ENCODE results near the gene HFM1. TPM values are rescaled to one million over a fixed set of nuclear protein-coding genes. Genes with fewer than 3 reads are reported as not detected.

HFM1 gene
- total RNA-seq, 1 donor from 2014 or later: 0.32 TPM

DNA sequence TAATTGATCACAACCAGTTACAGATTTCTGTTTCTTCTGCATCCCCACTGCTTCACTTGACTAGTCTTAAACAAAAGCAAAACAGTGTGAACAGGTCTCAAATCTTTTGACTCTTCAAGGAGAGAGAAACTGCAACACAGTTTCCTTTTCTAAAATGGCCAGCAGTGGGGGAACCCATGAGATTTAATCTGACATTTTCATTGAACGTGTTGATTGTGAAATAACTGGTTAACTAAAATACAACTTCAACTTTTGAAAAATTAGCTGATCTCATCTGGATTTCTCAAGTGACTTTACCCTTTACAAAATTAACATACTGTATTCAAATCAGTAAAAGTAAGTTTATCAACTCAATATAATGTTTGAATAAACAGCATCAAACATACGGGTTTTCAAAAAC lies 143.0 kb downstream of the HFM1 start:
- H3K9me3 ChIP-seq: no peaks in the 10 kb centered on the region
- H3K27ac ChIP-seq: no peak overlapping the region
- intact Hi-C loops (cut with DNase I): no loop called here
- DNase-seq (ENCODE audit: low spot score in 2 of 2): no peak
- no peak overlapping the region for H3K4me3 ChIP-seq
- TF ChIP-seq, protein P1, sequence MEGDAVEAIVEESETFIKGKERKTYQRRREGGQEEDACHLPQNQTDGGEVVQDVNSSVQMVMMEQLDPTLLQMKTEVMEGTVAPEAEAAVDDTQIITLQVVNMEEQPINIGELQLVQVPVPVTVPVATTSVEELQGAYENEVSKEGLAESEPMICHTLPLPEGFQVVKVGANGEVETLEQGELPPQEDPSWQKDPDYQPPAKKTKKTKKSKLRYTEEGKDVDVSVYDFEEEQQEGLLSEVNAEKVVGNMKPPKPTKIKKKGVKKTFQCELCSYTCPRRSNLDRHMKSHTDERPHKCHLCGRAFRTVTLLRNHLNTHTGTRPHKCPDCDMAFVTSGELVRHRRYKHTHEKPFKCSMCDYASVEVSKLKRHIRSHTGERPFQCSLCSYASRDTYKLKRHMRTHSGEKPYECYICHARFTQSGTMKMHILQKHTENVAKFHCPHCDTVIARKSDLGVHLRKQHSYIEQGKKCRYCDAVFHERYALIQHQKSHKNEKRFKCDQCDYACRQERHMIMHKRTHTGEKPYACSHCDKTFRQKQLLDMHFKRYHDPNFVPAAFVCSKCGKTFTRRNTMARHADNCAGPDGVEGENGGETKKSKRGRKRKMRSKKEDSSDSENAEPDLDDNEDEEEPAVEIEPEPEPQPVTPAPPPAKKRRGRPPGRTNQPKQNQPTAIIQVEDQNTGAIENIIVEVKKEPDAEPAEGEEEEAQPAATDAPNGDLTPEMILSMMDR (IDR thresholded peaks at IDR 0.05): no peak
- H3K4me1 ChIP-seq: no peaks in the 10 kb centered on the region
- H3K36me3 ChIP-seq: no peaks in the 10 kb centered on the region
- H3K27me3 ChIP-seq: no peaks in the 10 kb centered on the region

DNA sequence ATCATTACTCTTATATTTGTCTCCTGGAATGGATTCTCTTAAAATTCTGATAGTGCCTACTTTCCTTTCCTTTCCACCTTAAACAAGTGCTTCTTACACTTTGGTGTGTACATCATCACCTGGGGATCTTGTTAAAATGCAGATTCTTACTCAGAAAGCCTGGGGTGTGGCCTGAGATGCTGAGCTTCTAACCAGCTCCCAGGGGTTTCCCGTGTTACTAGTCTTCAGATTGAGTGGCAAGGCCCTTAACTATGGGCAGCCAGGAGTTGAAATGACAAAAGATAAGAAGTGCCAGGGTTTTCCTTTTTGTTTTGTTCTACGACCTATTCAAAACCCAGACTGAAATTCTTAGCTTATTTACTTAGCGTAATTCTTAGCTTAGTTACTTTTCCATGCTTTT lies 159.2 kb downstream of the HFM1 start:
- TF ChIP-seq, protein P1 (IDR thresholded peaks at IDR 0.05): no peak
- H3K4me3 ChIP-seq: no peak overlapping the region
- intact Hi-C loops (cut with DNase I): no loop called here
- no peaks in the 10 kb centered on the region for H3K27me3 ChIP-seq
- H3K27ac ChIP-seq: no peak overlapping the region
- H3K4me1 ChIP-seq: no peaks in the 10 kb centered on the region
- no peaks in the 10 kb centered on the region for H3K36me3 ChIP-seq
- no peaks in the 10 kb centered on the region for H3K9me3 ChIP-seq
- DNase-seq (ENCODE audit: low spot score in 2 of 2): no peak

DNA sequence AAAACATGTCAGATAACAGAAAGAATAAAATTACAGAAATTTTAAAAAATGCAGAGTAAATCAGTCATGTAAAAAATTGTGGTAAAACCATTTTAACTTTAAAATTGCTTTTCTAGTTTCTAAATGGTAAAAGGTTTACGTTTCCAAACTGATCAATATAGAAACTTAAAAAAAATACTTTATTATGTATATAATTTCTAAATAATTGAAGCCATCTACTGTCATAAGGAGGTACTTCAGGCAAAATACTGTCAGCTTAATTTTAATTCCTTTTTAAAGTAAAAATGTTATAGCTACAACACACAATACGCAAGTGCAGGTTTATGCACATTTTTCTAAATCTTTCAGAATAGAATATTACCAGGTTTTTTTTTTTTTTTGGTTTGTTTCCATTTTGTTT lies 159.9 kb downstream of the HFM1 start:
- Histone ChIP-seq H3K9me3 (no peaks in the 10 kb centered on the region), H3K27ac (no peak overlapping the region), H3K4me1 (no peaks in the 10 kb centered on the region), H3K27me3 (no peaks in the 10 kb centered on the region), H3K36me3 (no peaks in the 10 kb centered on the region), H3K4me3 (no peak overlapping the region)
- TF ChIP-seq, protein P1 (IDR thresholded peaks at IDR 0.05): no peak
- DNase-seq (ENCODE audit: low spot score in 2 of 2): no peak
- intact Hi-C loops (cut with DNase I): no loop called here

DNA sequence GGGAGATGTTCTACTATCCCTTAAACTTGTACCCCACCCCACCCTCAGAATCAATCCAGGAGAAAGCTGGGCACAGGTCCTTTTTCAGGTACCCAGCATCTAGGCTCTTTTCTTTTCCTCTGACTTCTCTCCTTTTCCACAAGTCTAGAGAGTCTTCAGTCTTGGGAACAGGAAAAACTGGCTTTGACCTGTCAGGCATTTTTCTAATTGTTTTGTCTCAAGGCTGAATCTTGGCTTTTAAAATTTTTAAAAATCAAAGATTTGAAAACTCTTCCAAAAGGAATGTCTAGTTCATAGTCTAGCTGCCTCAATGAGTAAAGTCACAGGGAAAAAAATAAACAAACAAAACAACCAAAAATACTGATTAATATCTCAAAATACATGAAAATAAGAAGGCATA lies 161.5 kb downstream of the HFM1 start:
- intact Hi-C loops (cut with DNase I): no loop called here
- no peaks in the 10 kb centered on the region for H3K27me3 ChIP-seq
- no peaks in the 10 kb centered on the region for H3K36me3 ChIP-seq
- TF ChIP-seq, protein P1 (IDR thresholded peaks at IDR 0.05): no peak
- H3K27ac ChIP-seq: no peak overlapping the region
- H3K4me3 ChIP-seq: no peak overlapping the region
- H3K4me1 ChIP-seq: no peaks in the 10 kb centered on the region
- no peaks in the 10 kb centered on the region for H3K9me3 ChIP-seq
- no peak for DNase-seq (ENCODE audit: low spot score in 2 of 2)

DNA sequence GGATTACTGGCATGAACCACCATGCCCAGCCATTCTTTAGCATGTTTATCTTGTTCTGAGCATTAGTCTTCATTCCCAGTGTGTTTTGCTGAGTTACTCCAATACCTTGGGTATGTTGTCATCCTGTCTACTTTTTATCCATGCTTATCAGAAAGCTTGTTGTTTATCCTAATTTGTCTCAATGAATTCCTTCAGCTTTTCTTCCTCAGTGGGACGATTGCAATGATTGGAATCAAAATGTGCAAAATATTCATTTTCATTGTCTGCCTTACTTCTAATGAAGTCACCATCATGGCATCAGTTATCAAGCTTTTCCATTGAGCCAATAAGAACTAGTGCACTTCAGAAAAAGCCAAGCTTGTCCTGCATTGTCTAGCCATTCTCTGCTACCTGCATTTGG lies 170.5 kb downstream of the HFM1 start:
- Histone ChIP-seq H3K4me3 (no peak overlapping the region), H3K4me1 (no peaks in the 10 kb centered on the region), H3K27ac (no peak overlapping the region), H3K27me3 (no peaks in the 10 kb centered on the region), H3K36me3 (no peaks in the 10 kb centered on the region), H3K9me3 (no peaks in the 10 kb centered on the region)
- TF ChIP-seq, protein P1 (IDR thresholded peaks at IDR 0.05): no peak
- intact Hi-C loops (cut with DNase I): no loop called here
- no peak for DNase-seq (ENCODE audit: low spot score in 2 of 2)

DNA sequence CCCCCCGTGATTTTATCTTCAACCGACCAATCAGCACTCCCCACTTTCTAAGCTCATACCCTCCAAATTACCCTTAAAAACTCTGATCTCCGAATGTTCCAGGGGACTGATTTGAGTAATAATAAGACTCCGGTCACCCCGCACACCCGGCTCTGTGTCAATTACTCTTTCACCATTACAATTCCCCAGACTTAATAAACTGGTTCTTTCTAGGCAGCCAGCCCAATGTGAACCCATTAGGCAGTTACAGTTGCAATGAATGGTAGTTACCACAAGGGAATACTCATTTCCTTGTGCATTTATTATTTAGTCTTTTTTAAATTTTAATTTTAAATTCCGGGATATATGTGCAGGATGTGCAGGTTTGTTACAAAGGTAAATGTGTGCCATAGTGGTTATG lies 177.9 kb downstream of the HFM1 start:
- Histone ChIP-seq H3K9me3 (no peaks in the 10 kb centered on the region), H3K4me3 (no peak overlapping the region), H3K36me3 (no peaks in the 10 kb centered on the region), H3K27ac (no peak overlapping the region), H3K4me1 (no peaks in the 10 kb centered on the region), H3K27me3 (no peaks in the 10 kb centered on the region)
- intact Hi-C loops (cut with DNase I): no loop called here
- TF ChIP-seq, protein P1 (IDR thresholded peaks at IDR 0.05): no peak
- DNase-seq (ENCODE audit: low spot score in 2 of 2): no peak
